ENCODE data around the gene PCED1B.

The PCED1B gene

GRCh38 chr12:47079981-47080724 lies 732 bp downstream of the PCED1B start:
- no peaks in the 10 kb centered on the region for H3K36me3 ChIP-seq (ENCODE audit: insufficient read depth, low read length)
- peaks cover 23% of the 10 kb centered on the region for H3K79me2 ChIP-seq (ENCODE audit: control insufficient read depth, insufficient read depth, low read length, unreplicated experiment)
- H3K4me1 ChIP-seq (ENCODE audit: control insufficient read depth, insufficient read depth, low read length, unreplicated experiment): peaks cover 50% of the 10 kb centered on the region
- H2AFZ ChIP-seq (ENCODE audit: low read length, unreplicated experiment): peak overlapping the region; percentile 88
- H3K27me3 ChIP-seq (ENCODE audit: insufficient read depth, low read length): no peaks in the 10 kb centered on the region
- peak overlapping the region; percentile 92 for H3K4me3 ChIP-seq (ENCODE audit: low read depth, low read length)
- H3K27ac ChIP-seq (ENCODE audit: low read depth, low read length): peak overlapping the region; percentile 71

- H3K4me3 ChIP-seq (ENCODE audit: low read depth, low read length): peak overlapping the region; percentile 92
These were observed 1.5 kb downstream of the PCED1B start for GRCh38 chr12:47080725-47081502.

GRCh38 chr12:47082283-47082682 lies 2.9 kb downstream of the PCED1B start:
- Histone ChIP-seq H3K36me3 (ENCODE audit: insufficient read depth, low read length) (no peaks in the 10 kb centered on the region), H3K4me3 (ENCODE audit: low read depth, low read length) (no peak overlapping the region), H2AFZ (ENCODE audit: low read length, unreplicated experiment) (no peak overlapping the region), H3K27ac (ENCODE audit: low read depth, low read length) (peak overlapping the region; percentile 71), H3K79me2 (ENCODE audit: control insufficient read depth, insufficient read depth, low read length, unreplicated experiment) (peaks cover 20% of the 10 kb centered on the region), H3K27me3 (ENCODE audit: insufficient read depth, low read length) (no peaks in the 10 kb centered on the region), H3K4me1 (ENCODE audit: control insufficient read depth, insufficient read depth, low read length, unreplicated experiment) (peaks cover 71% of the 10 kb centered on the region)

More at GRCh38 chr12:47080725-47081502, 1.5 kb downstream of the PCED1B start:
- H3K27me3 ChIP-seq (ENCODE audit: insufficient read depth, low read length): no peaks in the 10 kb centered on the region
- peaks cover 23% of the 10 kb centered on the region for H3K79me2 ChIP-seq (ENCODE audit: control insufficient read depth, insufficient read depth, low read length, unreplicated experiment)
- no peaks in the 10 kb centered on the region for H3K36me3 ChIP-seq (ENCODE audit: insufficient read depth, low read length)
- peak overlapping the region; percentile 88 for H2AFZ ChIP-seq (ENCODE audit: low read length, unreplicated experiment)
- peaks cover 57% of the 10 kb centered on the region for H3K4me1 ChIP-seq (ENCODE audit: control insufficient read depth, insufficient read depth, low read length, unreplicated experiment)
- peak overlapping the region; percentile 71 for H3K27ac ChIP-seq (ENCODE audit: low read depth, low read length)

DNA sequence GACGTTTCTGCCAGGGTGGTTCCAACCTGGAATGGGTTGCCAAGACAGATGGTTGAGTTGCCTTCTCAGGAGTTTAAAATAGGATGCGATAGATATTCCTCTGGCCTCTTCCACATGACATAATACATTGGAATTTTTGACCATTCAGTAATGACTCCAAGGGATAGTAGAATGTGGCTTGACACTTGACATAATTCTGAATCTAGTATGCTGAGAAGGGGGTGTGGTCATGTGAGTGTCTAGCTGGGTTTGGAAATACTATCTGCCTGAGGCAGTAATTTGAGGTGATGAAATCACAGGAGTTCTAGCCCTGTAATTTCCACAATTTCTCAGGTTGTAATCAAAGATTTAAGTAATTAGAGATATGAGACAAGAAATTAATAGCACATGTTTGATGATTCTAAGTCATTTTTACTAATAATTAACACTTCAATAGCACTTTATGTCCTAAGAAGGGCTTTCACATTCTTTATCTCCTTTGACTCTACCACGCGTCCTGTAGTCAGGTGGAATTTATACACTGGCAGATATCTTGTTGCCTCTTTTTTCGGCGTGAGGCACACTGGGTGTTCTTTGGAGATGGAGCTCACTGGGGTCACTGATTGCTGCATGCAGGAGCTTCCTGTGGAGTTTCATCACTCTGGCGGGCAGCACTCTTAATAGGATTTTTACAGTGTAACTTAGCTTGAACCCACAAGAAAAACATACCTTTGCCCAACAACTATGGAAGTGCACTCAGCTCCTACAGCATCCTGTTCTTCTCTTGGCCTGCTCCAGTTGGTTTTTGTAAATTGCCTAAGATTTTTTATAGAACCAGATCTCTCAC lies 3.6 kb downstream of the PCED1B start:
- H2AFZ ChIP-seq (ENCODE audit: low read length, unreplicated experiment): no peak overlapping the region
- peaks cover 12% of the 10 kb centered on the region for H3K79me2 ChIP-seq (ENCODE audit: control insufficient read depth, insufficient read depth, low read length, unreplicated experiment)
- H3K27ac ChIP-seq (ENCODE audit: low read depth, low read length): peak overlapping the region; percentile 71
- no peak overlapping the region for H3K4me3 ChIP-seq (ENCODE audit: low read depth, low read length)
- peaks cover 76% of the 10 kb centered on the region for H3K4me1 ChIP-seq (ENCODE audit: control insufficient read depth, insufficient read depth, low read length, unreplicated experiment)
- H3K36me3 ChIP-seq (ENCODE audit: insufficient read depth, low read length): no peaks in the 10 kb centered on the region
- H3K27me3 ChIP-seq (ENCODE audit: insufficient read depth, low read length): no peaks in the 10 kb centered on the region

- Histone ChIP-seq H3K27ac (ENCODE audit: low read depth, low read length) (no peak overlapping the region; the same call in 1 of the 2 replicates), H3K4me1 (ENCODE audit: control insufficient read depth, insufficient read depth, low read length, unreplicated experiment) (peaks cover 78% of the 10 kb centered on the region)
These were observed 4.8 kb downstream of the PCED1B start for GRCh38 chr12:47084172-47084571.

GRCh38 chr12:47085815-47086252 lies 6.4 kb downstream of the PCED1B start:
- H2AFZ ChIP-seq (ENCODE audit: low read length, unreplicated experiment): no peak overlapping the region
- H3K27ac ChIP-seq (ENCODE audit: low read depth, low read length): peak overlapping the region; percentile 39
- no peaks in the 10 kb centered on the region for H3K27me3 ChIP-seq (ENCODE audit: insufficient read depth, low read length)
- no peaks in the 10 kb centered on the region for H3K79me2 ChIP-seq (ENCODE audit: control insufficient read depth, insufficient read depth, low read length, unreplicated experiment)
- H3K4me3 ChIP-seq (ENCODE audit: low read depth, low read length): peak overlapping the region; percentile 4; the same call in 1 of the 2 replicates
- peaks cover 78% of the 10 kb centered on the region for H3K4me1 ChIP-seq (ENCODE audit: control insufficient read depth, insufficient read depth, low read length, unreplicated experiment)
- no peaks in the 10 kb centered on the region for H3K36me3 ChIP-seq (ENCODE audit: insufficient read depth, low read length)

More at GRCh38 chr12:47084172-47084571, 4.8 kb downstream of the PCED1B start:
- peaks cover under 1% of the 10 kb centered on the region for H3K79me2 ChIP-seq (ENCODE audit: control insufficient read depth, insufficient read depth, low read length, unreplicated experiment)
- H3K4me3 ChIP-seq (ENCODE audit: low read depth, low read length): peak overlapping the region; percentile 16; the same call in 1 of the 2 replicates
- H3K27me3 ChIP-seq (ENCODE audit: insufficient read depth, low read length): no peaks in the 10 kb centered on the region
- no peaks in the 10 kb centered on the region for H3K36me3 ChIP-seq (ENCODE audit: insufficient read depth, low read length)
- H2AFZ ChIP-seq (ENCODE audit: low read length, unreplicated experiment): no peak overlapping the region

- Histone ChIP-seq H3K79me2 (ENCODE audit: control insufficient read depth, insufficient read depth, low read length, unreplicated experiment) (no peaks in the 10 kb centered on the region), H3K27ac (ENCODE audit: low read depth, low read length) (peak overlapping the region; percentile 12), H2AFZ (ENCODE audit: low read length, unreplicated experiment) (no peak overlapping the region), H3K4me3 (ENCODE audit: low read depth, low read length) (no peak overlapping the region), H3K36me3 (ENCODE audit: insufficient read depth, low read length) (no peaks in the 10 kb centered on the region), H3K4me1 (ENCODE audit: control insufficient read depth, insufficient read depth, low read length, unreplicated experiment) (peaks cover 65% of the 10 kb centered on the region), H3K27me3 (ENCODE audit: insufficient read depth, low read length) (no peaks in the 10 kb centered on the region)
These were observed 7.8 kb downstream of the PCED1B start for GRCh38 chr12:47087088-47087688.

DNA sequence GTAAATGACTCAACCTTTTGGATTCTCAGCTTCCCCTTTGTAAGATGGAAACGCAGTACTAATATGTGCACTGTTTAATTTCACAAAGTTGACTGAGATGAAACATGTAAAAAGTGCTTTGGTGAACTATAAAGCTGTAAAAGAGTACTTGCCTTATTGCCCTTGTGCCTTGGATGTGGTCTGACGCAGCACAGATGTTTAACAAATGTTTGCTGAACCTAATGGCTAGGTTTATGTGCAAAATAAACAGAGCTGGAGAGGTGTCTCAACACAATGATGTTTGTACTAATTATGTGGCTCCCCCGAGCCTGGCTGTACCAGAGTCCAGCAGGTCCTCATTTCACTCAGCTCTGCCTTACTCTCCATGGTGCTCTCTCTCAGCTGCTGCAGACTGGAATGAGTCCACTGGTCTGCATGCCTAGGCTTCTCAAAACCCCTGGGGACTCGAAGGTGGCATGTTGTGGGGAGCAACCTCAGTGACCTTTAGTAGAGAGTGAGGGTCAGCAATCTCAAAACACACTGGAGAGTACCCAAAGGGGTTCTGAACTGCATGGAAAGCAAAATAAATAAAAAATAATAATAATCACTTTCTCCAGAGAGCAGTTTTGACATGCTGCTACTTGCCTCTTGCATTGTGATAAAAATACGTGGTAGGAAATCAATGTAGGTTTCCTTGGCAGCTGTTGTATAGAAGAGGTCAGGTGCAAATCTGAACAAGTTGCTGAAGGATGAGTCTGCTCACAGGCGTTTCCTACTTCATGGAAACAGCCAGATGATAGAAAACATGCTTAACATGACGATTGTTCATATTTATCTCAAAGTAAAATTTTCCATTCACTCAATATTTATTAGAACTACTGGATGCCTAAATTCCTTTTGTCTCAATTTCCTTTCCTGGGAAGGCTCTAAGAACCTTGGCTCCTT lies 8.9 kb downstream of the PCED1B start:
- H3K79me2 ChIP-seq (ENCODE audit: control insufficient read depth, insufficient read depth, low read length, unreplicated experiment): no peaks in the 10 kb centered on the region

DNA sequence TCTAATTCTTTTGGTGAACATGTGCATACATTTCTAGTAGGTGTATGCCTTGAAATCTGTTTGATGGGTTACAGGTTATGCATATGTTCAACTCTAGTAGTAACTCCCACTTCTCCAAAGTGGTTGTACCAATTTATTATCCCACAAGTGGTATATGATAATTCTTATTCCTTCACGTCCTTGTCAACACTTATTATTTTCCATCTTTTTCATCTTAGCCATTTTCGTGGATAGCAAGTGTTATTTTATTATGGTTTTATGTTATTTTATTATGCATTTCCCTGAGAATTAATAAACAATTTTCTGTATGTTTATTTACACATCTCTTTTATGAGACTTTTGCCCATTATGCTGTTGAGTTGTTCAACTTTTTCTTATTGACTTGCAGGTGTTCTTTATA lies 11.6 kb downstream of the PCED1B start:
- Histone ChIP-seq H3K4me3 (ENCODE audit: low read depth, low read length) (no peak overlapping the region), H3K36me3 (ENCODE audit: insufficient read depth, low read length) (no peaks in the 10 kb centered on the region), H3K27ac (ENCODE audit: low read depth, low read length) (no peak overlapping the region), H3K27me3 (ENCODE audit: insufficient read depth, low read length) (no peaks in the 10 kb centered on the region), H3K79me2 (ENCODE audit: control insufficient read depth, insufficient read depth, low read length, unreplicated experiment) (no peaks in the 10 kb centered on the region), H2AFZ (ENCODE audit: low read length, unreplicated experiment) (no peak overlapping the region), H3K4me1 (ENCODE audit: control insufficient read depth, insufficient read depth, low read length, unreplicated experiment) (peaks cover 43% of the 10 kb centered on the region)

More for the DNA sequence above, 8.9 kb downstream of the PCED1B start:
- Histone ChIP-seq H2AFZ (ENCODE audit: low read length, unreplicated experiment) (no peak overlapping the region), H3K4me3 (ENCODE audit: low read depth, low read length) (no peak overlapping the region), H3K27ac (ENCODE audit: low read depth, low read length) (peak overlapping the region; percentile 12; the same call in 1 of the 2 replicates), H3K27me3 (ENCODE audit: insufficient read depth, low read length) (no peaks in the 10 kb centered on the region), H3K36me3 (ENCODE audit: insufficient read depth, low read length) (no peaks in the 10 kb centered on the region), H3K4me1 (ENCODE audit: control insufficient read depth, insufficient read depth, low read length, unreplicated experiment) (peaks cover 56% of the 10 kb centered on the region)
